HEK293T (cell line): ENCODE data around the gene PSEN1.

ENCODE experiments used
- CTBP1 ChIP-seq: fragments of 450-650 bp; IDR thresholded peaks from 2 replicates; pipeline ENCODE4 v1.6.1; 2016; ENCODE audit warnings: borderline replicate concordance
- ELF4 ChIP-seq: fragments of 450-650 bp; IDR thresholded peaks from 2 replicates; pipeline ENCODE4 v1.6.1; 2017; ENCODE audit warnings: antibody characterized with exemption
- NFRKB ChIP-seq: fragments of 450-650 bp; IDR thresholded peaks from 2 replicates; pipeline ENCODE4 v1.6.1; 2016; ENCODE audit warnings: mild to moderate bottlenecking, moderate library complexity
- SP1 ChIP-seq: fragments of 450-650 bp; IDR thresholded peaks from 2 replicates; pipeline ENCODE4 v1.6.1; 2017
- SUZ12 ChIP-seq: fragments of 450-650 bp; IDR thresholded peaks from 2 replicates; pipeline ENCODE4 v1.6.1; 2016; ENCODE audit warnings: mild to moderate bottlenecking

DNA sequence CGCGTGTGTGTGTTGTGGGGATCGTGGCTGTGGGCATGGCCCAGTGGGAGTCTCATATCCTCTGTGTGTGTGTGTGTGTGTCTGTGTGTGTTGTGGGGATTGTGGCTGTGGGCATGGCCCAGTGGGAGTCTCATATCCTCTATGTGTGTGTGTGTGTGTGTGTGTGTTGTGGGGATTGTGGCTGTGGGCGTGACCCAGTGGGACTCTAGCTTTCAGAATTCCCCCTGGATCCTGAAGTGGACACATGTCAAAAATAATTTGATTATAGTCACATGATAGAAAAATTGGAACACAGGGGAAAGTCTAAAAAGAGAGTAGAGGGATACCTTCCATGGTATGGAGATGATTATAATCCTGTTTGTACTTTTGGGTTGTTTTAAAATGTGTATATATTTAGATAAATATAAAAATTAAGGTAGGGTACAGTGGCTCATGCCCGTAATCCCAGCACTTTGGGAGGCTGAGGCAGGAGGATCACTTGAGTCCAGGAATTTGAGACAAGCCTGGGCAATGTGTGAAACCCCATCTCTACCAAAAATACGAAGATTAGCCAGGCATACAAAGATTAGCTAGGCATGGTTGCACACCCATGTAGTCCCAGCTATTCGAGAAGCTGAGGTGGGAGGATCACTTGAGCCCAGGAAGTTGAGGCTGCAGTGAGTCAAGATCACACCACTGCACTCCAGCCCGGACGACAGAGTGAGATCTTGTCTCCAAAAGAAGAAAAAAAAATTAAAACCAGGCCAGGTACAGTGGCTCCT, 112.0 kb downstream of the PSEN1 start:
- TF ChIP-seq ELF4, result no peak
- no peak for TF ChIP-seq SUZ12
- TF ChIP-seq CTBP1, result no peak
- TF ChIP-seq SP1, result no peak
- no peak for TF ChIP-seq NFRKB
